HepG2 (cell line): ENCODE results near the gene DDAH1. TPM values are rescaled to one million over a fixed set of nuclear protein-coding genes. Genes with fewer than 3 reads are reported as not detected.

Experiments used
- AKAP8 ChIP-seq: sonication (generic); formaldehyde crosslinking; IDR thresholded peaks from 2 replicates; pipeline ENCODE4 v1.5.1; 2020; ENCODE audit warnings: mild to moderate bottlenecking, missing genetic modification reagents
- ATRX ChIP-seq: sonication (generic); formaldehyde crosslinking; IDR thresholded peaks from 2 replicates; pipeline ENCODE4 v1.4.0; 2020; ENCODE audit warnings: missing genetic modification reagents, borderline replicate concordance
- DNMT1 ChIP-seq: sonication (generic); formaldehyde crosslinking; IDR thresholded peaks from 2 replicates; pipeline ENCODE4 v1.5.1; 2020; ENCODE audit warnings: mild to moderate bottlenecking, missing genetic modification reagents
- EZH2 ChIP-seq: conservative IDR thresholded peaks from 2 replicates; pipeline ENCODE4 v1.6.1; 2012; ENCODE audit warnings: mild to moderate bottlenecking, low read depth, low read length, moderate library complexity
- FLYWCH1 ChIP-seq: sonication (generic); formaldehyde crosslinking; IDR thresholded peaks from 2 replicates; pipeline ENCODE4 v1.8.1; 2023; ENCODE audit warnings: mild to moderate bottlenecking, missing genetic modification reagents
- FOSL2 ChIP-seq: sonication (generic); formaldehyde crosslinking; IDR thresholded peaks from 2 replicates; pipeline ENCODE4 v1.4.0; 2020; ENCODE audit warnings: missing genetic modification reagents
- GATA4 ChIP-seq: sonication (generic); IDR thresholded peaks from 2 replicates; pipeline ENCODE4 v1.6.1; 2016; ENCODE audit warnings: antibody characterized with exemption, low read depth, borderline replicate concordance
- NONO ChIP-seq, 2 experiments: fragments of 450-650 bp in 1 of 2; sonication (generic) in 1 of 2; formaldehyde crosslinking in 1 of 2; IDR thresholded peaks in 1 of 2; conservative IDR thresholded peaks in 1 of 2; 2 replicates each; pipeline versions ENCODE4 v1.6.1 to v1.8.0; 2017 to 2022; ENCODE audit warnings: mild to moderate bottlenecking in 1 of 2, missing genetic modification reagents in 1 of 2, moderate library complexity in 1 of 2
- PLRG1 ChIP-seq: fragments of 450-650 bp; conservative IDR thresholded peaks from 2 replicates; pipeline ENCODE4 v1.6.1; 2016
- YY1 ChIP-seq: IDR thresholded peaks from 2 replicates; pipeline ENCODE4 v1.6.1; 2011; ENCODE audit warnings: low read length, low read depth, moderate library complexity, mild to moderate bottlenecking; ENCODE audit not compliant: insufficient read depth, insufficient replicate concordance
- ZBTB3 ChIP-seq: sonication (generic); formaldehyde crosslinking; IDR thresholded peaks from 2 replicates; pipeline ENCODE4 v1.4.0; 2020; ENCODE audit warnings: low read depth, mild to moderate bottlenecking, moderate library complexity, missing genetic modification reagents, borderline replicate concordance
- ZBTB42 ChIP-seq: sonication (generic); formaldehyde crosslinking; IDR thresholded peaks from 2 replicates; pipeline ENCODE4 v1.5.0; 2020; ENCODE audit warnings: mild to moderate bottlenecking, missing genetic modification reagents
- ZC3H4 ChIP-seq: sonication (generic); formaldehyde crosslinking; IDR thresholded peaks from 2 replicates; pipeline ENCODE4 v1.4.0; 2020; ENCODE audit warnings: missing genetic modification reagents, borderline replicate concordance
- ZNF354B ChIP-seq: sonication (generic); formaldehyde crosslinking; IDR thresholded peaks from 2 replicates; pipeline ENCODE4 v1.8.0; 2022; ENCODE audit warnings: mild to moderate bottlenecking, missing genetic modification reagents
- ZNF441 ChIP-seq: sonication (generic); formaldehyde crosslinking; IDR thresholded peaks from 2 replicates; pipeline ENCODE4 v1.7.0; 2021; ENCODE audit warnings: missing genetic modification reagents, borderline replicate concordance
- ZNF468 ChIP-seq: sonication (generic); formaldehyde crosslinking; IDR thresholded peaks from 2 replicates; pipeline ENCODE4 v1.8.0; 2022; ENCODE audit warnings: mild to moderate bottlenecking, moderate library complexity, missing genetic modification reagents
- ZNF549 ChIP-seq: sonication (generic); formaldehyde crosslinking; IDR thresholded peaks from 2 replicates; pipeline ENCODE4 v1.5.0; 2020; ENCODE audit warnings: missing genetic modification reagents
- ZNF558 ChIP-seq: sonication (generic); formaldehyde crosslinking; IDR thresholded peaks from 2 replicates; pipeline ENCODE4 v1.9.0; 2022; ENCODE audit warnings: mild to moderate bottlenecking, missing genetic modification reagents, borderline replicate concordance
- ZNF746 ChIP-seq: sonication (generic); formaldehyde crosslinking; IDR thresholded peaks from 2 replicates; pipeline ENCODE4 v1.8.0; 2022; ENCODE audit warnings: mild to moderate bottlenecking, missing genetic modification reagents
- polyA plus RNA-seq, 8 experiments: library from polyadenylated mRNA; depleted of rRNA in 3 of 8; stranded (reverse) in 7 of 8; unstranded in 1 of 8; fragments of >200 nt; fragmentation: Illumina TruSeq in 4 of 8; extraction: Trizol in 4 of 8; gene quantifications; 2 replicates each; pipeline versions ENCODE4 v1.2.1 to v1.2.3, GENCODE V29; 2011 to 2016; ENCODE audit warnings: low read depth in 4 of 8, missing spikeins in 1 of 8, mixed read lengths in 1 of 8; ENCODE audit not compliant: insufficient read depth in 1 of 8
- total RNA-seq, 5 experiments: library from RNA; depleted of rRNA; stranded (reverse); fragments of >200 nt; fragmentation: Illumina TruSeq; extraction: Trizol; gene quantifications; 2 replicates each; pipeline ENCODE4 v1.2.3, GENCODE V29; 2016; ENCODE audit warnings: low read depth in 1 of 5
- TF ChIP-seq, protein P1 (sequence below): sonication (generic); formaldehyde crosslinking; IDR thresholded peaks from 2 replicates; pipeline ENCODE4 v1.5.1; 2020; ENCODE audit warnings: mild to moderate bottlenecking, missing genetic modification reagents, moderate library complexity
- TF ChIP-seq, protein P2 (sequence below): IDR thresholded peaks from 2 replicates; pipeline ENCODE4 v1.6.1; 2018; ENCODE audit warnings: missing genetic modification reagents
- TF ChIP-seq, protein P3 (sequence below): sonication (generic); formaldehyde crosslinking; IDR thresholded peaks from 2 replicates; pipeline ENCODE4 v1.8.1; 2023; ENCODE audit warnings: missing genetic modification reagents, inconsistent platforms, borderline replicate concordance
- TF ChIP-seq, protein P4 (sequence below): sonication (generic); formaldehyde crosslinking; IDR thresholded peaks from 2 replicates; pipeline ENCODE4 v1.8.0; 2022; ENCODE audit warnings: low read depth, missing genetic modification reagents

Gene DDAH1
- total and polyA plus RNA-seq, 2 of the 13 experiments (the other 11 are each of a cell fraction or from before 2014, with no cell fraction given) = 39.7 to 64.4 TPM

DNA sequence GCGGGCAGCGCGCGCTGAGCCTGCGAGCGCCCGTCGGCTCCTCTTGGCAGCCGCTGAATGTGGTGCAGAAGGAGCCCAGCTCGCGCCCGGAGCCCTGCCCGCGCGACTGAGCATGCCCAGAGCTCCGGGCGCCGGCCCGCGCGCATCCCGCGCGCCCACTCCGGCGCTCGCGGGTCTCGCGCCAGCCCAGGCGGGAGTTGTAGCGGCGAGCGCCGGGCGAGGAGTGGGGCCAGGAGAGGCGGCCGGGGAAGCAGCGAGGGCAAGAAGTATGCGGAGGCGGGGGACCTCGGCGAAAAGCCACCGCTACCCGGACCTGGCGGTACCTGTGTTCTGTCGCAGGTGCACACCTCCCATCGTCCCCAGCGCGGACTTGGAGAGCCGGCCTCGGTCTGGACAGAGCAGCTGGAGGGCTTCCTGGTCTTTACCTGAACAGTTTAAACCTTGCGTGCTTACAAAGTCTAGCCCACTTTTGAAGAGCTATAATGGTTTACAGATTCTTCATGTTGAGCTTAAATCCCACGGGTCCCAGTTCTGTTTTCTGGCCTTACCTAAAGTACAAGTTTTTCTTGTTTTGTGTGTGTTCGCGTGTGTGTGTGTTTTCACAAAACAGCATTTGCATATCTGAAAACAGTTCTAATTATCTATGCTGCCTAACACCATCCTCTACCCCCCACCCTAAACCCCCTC lies at the start of gene DDAH1 (continued):
- TF ChIP-seq, protein P1, sequence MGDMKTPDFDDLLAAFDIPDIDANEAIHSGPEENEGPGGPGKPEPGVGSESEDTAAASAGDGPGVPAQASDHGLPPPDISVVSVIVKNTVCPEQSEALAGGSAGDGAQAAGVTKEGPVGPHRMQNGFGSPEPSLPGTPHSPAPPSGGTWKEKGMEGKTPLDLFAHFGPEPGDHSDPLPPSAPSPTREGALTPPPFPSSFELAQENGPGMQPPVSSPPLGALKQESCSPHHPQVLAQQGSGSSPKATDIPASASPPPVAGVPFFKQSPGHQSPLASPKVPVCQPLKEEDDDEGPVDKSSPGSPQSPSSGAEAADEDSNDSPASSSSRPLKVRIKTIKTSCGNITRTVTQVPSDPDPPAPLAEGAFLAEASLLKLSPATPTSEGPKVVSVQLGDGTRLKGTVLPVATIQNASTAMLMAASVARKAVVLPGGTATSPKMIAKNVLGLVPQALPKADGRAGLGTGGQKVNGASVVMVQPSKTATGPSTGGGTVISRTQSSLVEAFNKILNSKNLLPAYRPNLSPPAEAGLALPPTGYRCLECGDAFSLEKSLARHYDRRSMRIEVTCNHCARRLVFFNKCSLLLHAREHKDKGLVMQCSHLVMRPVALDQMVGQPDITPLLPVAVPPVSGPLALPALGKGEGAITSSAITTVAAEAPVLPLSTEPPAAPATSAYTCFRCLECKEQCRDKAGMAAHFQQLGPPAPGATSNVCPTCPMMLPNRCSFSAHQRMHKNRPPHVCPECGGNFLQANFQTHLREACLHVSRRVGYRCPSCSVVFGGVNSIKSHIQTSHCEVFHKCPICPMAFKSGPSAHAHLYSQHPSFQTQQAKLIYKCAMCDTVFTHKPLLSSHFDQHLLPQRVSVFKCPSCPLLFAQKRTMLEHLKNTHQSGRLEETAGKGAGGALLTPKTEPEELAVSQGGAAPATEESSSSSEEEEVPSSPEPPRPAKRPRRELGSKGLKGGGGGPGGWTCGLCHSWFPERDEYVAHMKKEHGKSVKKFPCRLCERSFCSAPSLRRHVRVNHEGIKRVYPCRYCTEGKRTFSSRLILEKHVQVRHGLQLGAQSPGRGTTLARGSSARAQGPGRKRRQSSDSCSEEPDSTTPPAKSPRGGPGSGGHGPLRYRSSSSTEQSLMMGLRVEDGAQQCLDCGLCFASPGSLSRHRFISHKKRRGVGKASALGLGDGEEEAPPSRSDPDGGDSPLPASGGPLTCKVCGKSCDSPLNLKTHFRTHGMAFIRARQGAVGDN (CRISPR knock-in tag) = peak; percentile 88
- TF ChIP-seq NONO (IDR thresholded peaks at IDR 0.05) (no peak), NONO (CRISPR knock-in tag; conservative IDR thresholded peaks at IDR 0.05) (no peak; the same call in 1 of the 2 replicates), PLRG1 (no peak), ZNF468 (CRISPR knock-in tag) (no peak), ZNF549 (no peak), ZC3H4 (CRISPR knock-in tag) (no peak), YY1 (peak; percentile 61), AKAP8 (no peak), ATRX (CRISPR knock-in tag) (no peak), ZNF558 (CRISPR knock-in tag) (0 out of 2 replicates have a peak, but pooled peaks have one; percentile 16), ZNF746 (CRISPR knock-in tag) (no peak), ZBTB3 (CRISPR knock-in tag) (no peak), ZNF441 (CRISPR knock-in tag) (no peak), DNMT1 (CRISPR knock-in tag) (no peak), FLYWCH1 (CRISPR knock-in tag) (no peak), ZBTB42 (no peak), ZNF354B (CRISPR knock-in tag) (no peak), GATA4 (no peak), EZH2 (no peak), FOSL2 (no peak)
- TF ChIP-seq, protein P2, sequence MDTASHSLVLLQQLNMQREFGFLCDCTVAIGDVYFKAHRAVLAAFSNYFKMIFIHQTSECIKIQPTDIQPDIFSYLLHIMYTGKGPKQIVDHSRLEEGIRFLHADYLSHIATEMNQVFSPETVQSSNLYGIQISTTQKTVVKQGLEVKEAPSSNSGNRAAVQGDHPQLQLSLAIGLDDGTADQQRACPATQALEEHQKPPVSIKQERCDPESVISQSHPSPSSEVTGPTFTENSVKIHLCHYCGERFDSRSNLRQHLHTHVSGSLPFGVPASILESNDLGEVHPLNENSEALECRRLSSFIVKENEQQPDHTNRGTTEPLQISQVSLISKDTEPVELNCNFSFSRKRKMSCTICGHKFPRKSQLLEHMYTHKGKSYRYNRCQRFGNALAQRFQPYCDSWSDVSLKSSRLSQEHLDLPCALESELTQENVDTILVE (CRISPR knock-in tag) = peak; percentile 36; the same call in 1 of the 2 replicates
- TF ChIP-seq, protein P3, sequence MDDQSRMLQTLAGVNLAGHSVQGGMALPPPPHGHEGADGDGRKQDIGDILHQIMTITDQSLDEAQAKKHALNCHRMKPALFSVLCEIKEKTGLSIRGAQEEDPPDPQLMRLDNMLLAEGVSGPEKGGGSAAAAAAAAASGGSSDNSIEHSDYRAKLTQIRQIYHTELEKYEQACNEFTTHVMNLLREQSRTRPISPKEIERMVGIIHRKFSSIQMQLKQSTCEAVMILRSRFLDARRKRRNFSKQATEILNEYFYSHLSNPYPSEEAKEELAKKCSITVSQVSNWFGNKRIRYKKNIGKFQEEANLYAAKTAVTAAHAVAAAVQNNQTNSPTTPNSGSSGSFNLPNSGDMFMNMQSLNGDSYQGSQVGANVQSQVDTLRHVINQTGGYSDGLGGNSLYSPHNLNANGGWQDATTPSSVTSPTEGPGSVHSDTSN (CRISPR knock-in tag) = no peak
- TF ChIP-seq, protein P4, sequence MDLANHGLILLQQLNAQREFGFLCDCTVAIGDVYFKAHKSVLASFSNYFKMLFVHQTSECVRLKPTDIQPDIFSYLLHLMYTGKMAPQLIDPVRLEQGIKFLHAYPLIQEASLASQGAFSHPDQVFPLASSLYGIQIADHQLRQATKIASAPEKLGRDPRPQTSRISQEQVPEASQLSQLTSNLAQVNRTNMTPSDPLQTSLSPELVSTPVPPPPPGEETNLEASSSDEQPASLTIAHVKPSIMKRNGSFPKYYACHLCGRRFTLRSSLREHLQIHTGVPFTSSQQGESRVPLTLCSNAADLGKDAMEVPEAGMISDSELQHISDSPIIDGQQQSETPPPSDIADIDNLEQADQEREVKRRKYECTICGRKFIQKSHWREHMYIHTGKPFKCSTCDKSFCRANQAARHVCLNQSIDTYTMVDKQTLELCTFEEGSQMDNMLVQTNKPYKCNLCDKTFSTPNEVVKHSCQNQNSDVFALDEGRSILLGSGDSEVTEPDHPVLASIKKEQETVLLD (CRISPR knock-in tag) = no peak
